IPS-18a (cell line): ENCODE results near the gene TEX264.
A peak's percentile ranks its signal among the peaks of the same experiment; 100 is the strongest.
"Not testable (repeated sequence)": the region's sequence is repeated elsewhere in the genome, so short reads cannot be mapped to it uniquely, and the experiment has no call there.

ENCODE experiments used
- H3K27ac ChIP-seq: one replicate; pipeline ENCODE4 v1.5.1; 2013; ENCODE audit warnings: low read length
- H3K27me3 ChIP-seq: one replicate; pipeline ENCODE4 v1.6.1; 2013; ENCODE audit warnings: mild to moderate bottlenecking, low read length; ENCODE audit not compliant: control insufficient read depth, insufficient read depth
- H3K36me3 ChIP-seq: one replicate; pipeline ENCODE4 v1.6.1; 2013; ENCODE audit warnings: low read depth, low read length; ENCODE audit not compliant: control insufficient read depth
- H3K4me1 ChIP-seq: one replicate; pipeline ENCODE4 v1.6.1; 2013; ENCODE audit warnings: low read depth, low read length; ENCODE audit not compliant: control insufficient read depth
- H3K4me3 ChIP-seq: one replicate; pipeline ENCODE4 v1.5.1; 2013; ENCODE audit warnings: low read length
- H3K9ac ChIP-seq: one replicate; pipeline ENCODE4 v1.6.1; 2013; ENCODE audit warnings: mild to moderate bottlenecking, low read length, moderate library complexity
- H3K9me3 ChIP-seq: one replicate; pipeline ENCODE4 v1.6.1; 2013; ENCODE audit warnings: low read depth, low read length; ENCODE audit not compliant: control insufficient read depth

Gene TEX264, protein sequence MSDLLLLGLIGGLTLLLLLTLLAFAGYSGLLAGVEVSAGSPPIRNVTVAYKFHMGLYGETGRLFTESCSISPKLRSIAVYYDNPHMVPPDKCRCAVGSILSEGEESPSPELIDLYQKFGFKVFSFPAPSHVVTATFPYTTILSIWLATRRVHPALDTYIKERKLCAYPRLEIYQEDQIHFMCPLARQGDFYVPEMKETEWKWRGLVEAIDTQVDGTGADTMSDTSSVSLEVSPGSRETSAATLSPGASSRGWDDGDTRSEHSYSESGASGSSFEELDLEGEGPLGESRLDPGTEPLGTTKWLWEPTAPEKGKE

GRCh38 chr3:51670823-51671733 is at the start of gene TEX264:
Gene TEX264 (plus strand): TSS chr3:51671252. CDS start chr3:51674305, 3,053 bp downstream.
- Histone ChIP-seq H3K27me3 (peaks cover 16% of the 10 kb centered on the region), H3K9me3 (no peaks in the 10 kb centered on the region), H3K4me3 (peak within 1 kb of the TSS; percentile 68), H3K9ac (peak within 1 kb of the TSS; percentile 64), H3K27ac (no peak within 1 kb of the TSS), H3K36me3 (no peaks in the 10 kb centered on the region), H3K4me1 (peaks cover 15% of the 10 kb centered on the region)

DNA sequence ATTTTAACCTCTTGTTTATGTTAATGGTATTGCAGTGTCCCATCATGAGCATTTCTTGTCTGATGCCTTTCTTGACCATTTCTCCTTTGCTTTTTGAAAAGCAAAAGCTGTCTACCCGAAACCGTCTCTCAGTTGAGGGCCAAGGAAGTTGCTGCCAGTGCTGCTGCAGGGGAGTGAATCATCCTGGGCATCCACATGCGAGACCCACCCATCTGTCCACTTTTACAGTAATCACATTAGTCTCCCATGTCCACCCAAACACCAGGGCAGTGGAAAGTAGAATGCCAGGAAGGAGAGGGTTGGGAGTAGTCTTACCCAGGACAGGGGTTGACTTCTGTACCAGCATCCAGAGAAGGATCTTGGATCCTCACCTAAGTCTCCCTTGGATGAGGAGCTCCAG is 48.6 kb upstream of the TEX264 start:
- Histone ChIP-seq H3K4me3 (no peak overlapping the region), H3K36me3 (peaks cover 3% of the 10 kb centered on the region), H3K4me1 (peaks cover 10% of the 10 kb centered on the region), H3K27me3 (no peaks in the 10 kb centered on the region), H3K27ac (no peak overlapping the region), H3K9me3 (no peaks in the 10 kb centered on the region), H3K9ac (no peak overlapping the region)

GRCh38 chr3:51622868-51623267 is 48.2 kb upstream of the TEX264 start:
- Histone ChIP-seq H3K4me1 (peaks cover 10% of the 10 kb centered on the region), H3K9me3 (no peaks in the 10 kb centered on the region), H3K4me3 (no peak overlapping the region), H3K36me3 (peaks cover 7% of the 10 kb centered on the region), H3K27ac (no peak overlapping the region), H3K9ac (no peak overlapping the region), H3K27me3 (no peaks in the 10 kb centered on the region)

GRCh38 chr3:51630513-51630912 is 40.5 kb upstream of the TEX264 start:
- H3K4me3 ChIP-seq, result no peak overlapping the region
- no peaks in the 10 kb centered on the region for H3K9me3 ChIP-seq
- no peaks in the 10 kb centered on the region for H3K27me3 ChIP-seq
- no peaks in the 10 kb centered on the region for H3K4me1 ChIP-seq
- H3K27ac ChIP-seq, result no peak overlapping the region
- H3K9ac ChIP-seq, result no peak overlapping the region
- peaks cover 51% of the 10 kb centered on the region for H3K36me3 ChIP-seq

- H3K27ac ChIP-seq, result no peak overlapping the region
Measured at GRCh38 chr3:51637144-51637940, 33.7 kb upstream of the TEX264 start.

GRCh38 chr3:51637941-51638471 is 33.0 kb upstream of the TEX264 start:
- no peak overlapping the region for H3K9ac ChIP-seq
- H3K27me3 ChIP-seq, result no peaks in the 10 kb centered on the region
- H3K36me3 ChIP-seq, result peaks cover 65% of the 10 kb centered on the region
- H3K27ac ChIP-seq, result no peak overlapping the region
- no peaks in the 10 kb centered on the region for H3K9me3 ChIP-seq
- no peak overlapping the region for H3K4me3 ChIP-seq
- no peaks in the 10 kb centered on the region for H3K4me1 ChIP-seq

More at GRCh38 chr3:51637144-51637940, 33.7 kb upstream of the TEX264 start:
- Histone ChIP-seq H3K4me1 (no peaks in the 10 kb centered on the region), H3K9me3 (no peaks in the 10 kb centered on the region), H3K9ac (no peak overlapping the region), H3K27me3 (no peaks in the 10 kb centered on the region), H3K4me3 (no peak overlapping the region), H3K36me3 (peaks cover 64% of the 10 kb centered on the region)

- no peak overlapping the region for H3K9ac ChIP-seq
Measured at GRCh38 chr3:51642462-51642861, 28.6 kb upstream of the TEX264 start.

GRCh38 chr3:51646091-51646490 is 25.0 kb upstream of the TEX264 start:
- no peak overlapping the region for H3K4me3 ChIP-seq
- no peaks in the 10 kb centered on the region for H3K27me3 ChIP-seq
- peaks cover 3% of the 10 kb centered on the region for H3K9me3 ChIP-seq
- H3K9ac ChIP-seq, result no peak overlapping the region
- H3K27ac ChIP-seq, result no peak overlapping the region
- peaks cover 55% of the 10 kb centered on the region for H3K36me3 ChIP-seq
- no peaks in the 10 kb centered on the region for H3K4me1 ChIP-seq

More at GRCh38 chr3:51642462-51642861, 28.6 kb upstream of the TEX264 start:
- Histone ChIP-seq H3K4me3 (no peak overlapping the region), H3K36me3 (peaks cover 79% of the 10 kb centered on the region), H3K4me1 (no peaks in the 10 kb centered on the region), H3K9me3 (peaks cover 3% of the 10 kb centered on the region), H3K27me3 (no peaks in the 10 kb centered on the region), H3K27ac (no peak overlapping the region)

DNA sequence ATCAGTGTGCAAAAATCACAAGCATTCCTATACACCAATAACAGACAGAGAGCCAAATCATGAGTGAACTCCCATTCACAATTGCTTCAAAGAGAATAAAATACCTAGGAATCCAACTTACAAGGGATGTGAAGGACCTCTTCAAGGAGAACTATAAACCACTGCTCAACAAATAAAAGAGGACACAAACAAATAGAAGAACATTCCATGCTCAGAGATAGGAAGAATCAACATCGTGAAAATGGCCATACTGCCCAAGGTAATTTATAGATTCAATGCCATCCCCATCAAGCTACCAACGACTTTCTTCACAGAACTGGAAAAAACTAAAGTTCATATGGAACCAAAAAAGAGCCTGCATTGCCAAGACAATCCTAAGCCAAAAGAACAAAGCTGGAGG is 18.9 kb upstream of the TEX264 start:
- not testable (repeated sequence) for H3K27me3 ChIP-seq, H3K9me3 ChIP-seq, H3K4me3 ChIP-seq, H3K9ac ChIP-seq, H3K27ac ChIP-seq, H3K4me1 ChIP-seq
- peaks cover 17% of the 10 kb centered on the region for H3K36me3 ChIP-seq

- peaks cover 20% of the 10 kb centered on the region for H3K36me3 ChIP-seq
- H3K4me1 ChIP-seq, H3K9me3 ChIP-seq, H3K4me3 ChIP-seq, H3K9ac ChIP-seq, H3K27me3 ChIP-seq, H3K27ac ChIP-seq: not testable (repeated sequence)
Measured at GRCh38 chr3:51653409-51653808, 17.6 kb upstream of the TEX264 start.

DNA sequence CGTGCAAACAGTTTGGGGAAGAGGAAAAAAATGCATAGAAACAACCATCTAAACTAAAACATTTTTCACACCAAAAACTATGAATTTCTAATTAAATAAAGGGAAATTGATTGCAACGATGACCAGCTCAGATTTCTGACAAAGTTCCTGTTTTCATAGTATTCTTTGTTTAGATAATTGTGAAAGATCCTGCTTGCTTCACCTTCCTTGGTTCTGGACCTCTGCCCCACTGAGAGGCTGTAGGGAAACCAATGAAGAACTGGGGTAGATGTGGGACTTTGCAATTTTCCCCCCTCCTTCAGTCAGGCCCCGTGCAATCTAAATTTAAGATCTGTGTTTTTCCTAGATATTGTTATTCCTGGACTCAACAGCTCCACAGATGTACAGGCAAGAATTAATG is 13.8 kb upstream of the TEX264 start:
- H3K4me3 ChIP-seq, result no peak overlapping the region
- peaks cover 45% of the 10 kb centered on the region for H3K36me3 ChIP-seq
- H3K9me3 ChIP-seq, result no peaks in the 10 kb centered on the region
- no peak overlapping the region for H3K9ac ChIP-seq
- no peaks in the 10 kb centered on the region for H3K4me1 ChIP-seq
- H3K27me3 ChIP-seq, result no peaks in the 10 kb centered on the region
- H3K27ac ChIP-seq, result no peak overlapping the region
